ENCODE measurements around the gene FRMPD4. TPM values are rescaled to one million over a fixed set of nuclear protein-coding genes. Genes with fewer than 3 reads are reported as not detected.

The FRMPD4 gene
- total RNA-seq, 1 experiment from 2014 or later: not detected

DNA sequence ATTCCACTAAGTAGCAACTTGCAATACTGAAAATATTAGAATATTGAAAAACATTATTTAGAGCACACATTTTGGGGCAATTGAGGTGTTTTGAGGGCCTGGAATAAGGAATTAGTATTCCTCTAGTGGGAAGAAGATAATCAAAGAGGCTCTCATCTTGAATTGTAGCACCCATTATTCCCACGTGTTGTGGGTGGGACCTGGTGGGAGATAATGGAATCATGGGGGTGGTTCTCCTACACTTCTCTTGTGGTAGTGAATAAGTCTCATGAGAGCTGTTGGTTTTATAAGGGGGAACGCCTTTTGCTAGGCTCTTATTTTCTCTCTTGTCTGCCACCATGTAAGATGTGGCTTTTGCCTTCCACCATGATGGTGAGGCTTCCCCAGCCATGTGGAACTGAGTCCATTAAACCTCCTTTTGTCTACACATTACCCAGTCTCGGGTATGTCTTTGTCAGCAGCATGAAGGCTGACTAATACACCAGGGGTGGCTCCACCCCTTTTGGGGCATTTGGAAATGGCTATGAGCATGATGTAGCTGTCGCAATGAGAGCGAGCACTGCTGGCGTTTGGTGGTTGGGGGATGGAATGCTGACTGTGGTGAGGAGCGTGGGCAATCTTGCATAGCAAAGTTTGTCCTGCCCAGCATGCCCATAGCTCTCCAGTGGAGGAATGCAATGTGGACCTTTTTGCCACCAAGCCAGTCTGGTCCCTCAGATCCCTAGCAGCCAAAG lies 308.2 kb downstream of the FRMPD4 start:
- H3K36me3 ChIP-seq (ENCODE audit: control insufficient read depth, insufficient read depth, low read length): no peaks in the 10 kb centered on the region
- no peaks in the 10 kb centered on the region for H3K4me1 Mint-ChIP-seq (ENCODE audit: low read depth, unreplicated experiment)
- H3K27me3 ChIP-seq (replicated peaks; ENCODE audit: control insufficient read depth, insufficient read depth, low read length): no peaks in the 10 kb centered on the region
- no TSS peak for BruUV-seq (replicated peaks)
- intact Hi-C loops (cut with micrococcal nuclease; ENCODE audit: unreplicated experiment): no loop called here
- ChIA-PET CTCF (no interaction called here), POLR2A (no interaction called here)
- H3K4me1 ChIP-seq: no peaks in the 10 kb centered on the region
- no peak overlapping the region for H3K4me3 ChIP-seq (ENCODE audit: low read depth, low read length)
- no peak overlapping the region for H3K4me3 Mint-ChIP-seq (ENCODE audit: unreplicated experiment)
- TF ChIP-seq, protein P1, sequence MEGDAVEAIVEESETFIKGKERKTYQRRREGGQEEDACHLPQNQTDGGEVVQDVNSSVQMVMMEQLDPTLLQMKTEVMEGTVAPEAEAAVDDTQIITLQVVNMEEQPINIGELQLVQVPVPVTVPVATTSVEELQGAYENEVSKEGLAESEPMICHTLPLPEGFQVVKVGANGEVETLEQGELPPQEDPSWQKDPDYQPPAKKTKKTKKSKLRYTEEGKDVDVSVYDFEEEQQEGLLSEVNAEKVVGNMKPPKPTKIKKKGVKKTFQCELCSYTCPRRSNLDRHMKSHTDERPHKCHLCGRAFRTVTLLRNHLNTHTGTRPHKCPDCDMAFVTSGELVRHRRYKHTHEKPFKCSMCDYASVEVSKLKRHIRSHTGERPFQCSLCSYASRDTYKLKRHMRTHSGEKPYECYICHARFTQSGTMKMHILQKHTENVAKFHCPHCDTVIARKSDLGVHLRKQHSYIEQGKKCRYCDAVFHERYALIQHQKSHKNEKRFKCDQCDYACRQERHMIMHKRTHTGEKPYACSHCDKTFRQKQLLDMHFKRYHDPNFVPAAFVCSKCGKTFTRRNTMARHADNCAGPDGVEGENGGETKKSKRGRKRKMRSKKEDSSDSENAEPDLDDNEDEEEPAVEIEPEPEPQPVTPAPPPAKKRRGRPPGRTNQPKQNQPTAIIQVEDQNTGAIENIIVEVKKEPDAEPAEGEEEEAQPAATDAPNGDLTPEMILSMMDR (IDR thresholded peaks at IDR 0.05; ENCODE audit: insufficient read depth in 1 of 2, low read depth in 1 of 2, low read length in 1 of 2, severe bottlenecking in 1 of 2, unreplicated experiment in 1 of 2): no peak
- H3K36me3 Mint-ChIP-seq (ENCODE audit: insufficient read depth, unreplicated experiment): no peaks in the 10 kb centered on the region
- H3K9me3 Mint-ChIP-seq (ENCODE audit: unreplicated experiment): no peaks in the 10 kb centered on the region
- no peak for DNase-seq
- H3K9me3 ChIP-seq: no peaks in the 10 kb centered on the region
- H3K27me3 Mint-ChIP-seq (ENCODE audit: insufficient read depth, unreplicated experiment): peaks cover 8% of the 10 kb centered on the region
- no peak overlapping the region for H3K27ac Mint-ChIP-seq (ENCODE audit: unreplicated experiment)

DNA sequence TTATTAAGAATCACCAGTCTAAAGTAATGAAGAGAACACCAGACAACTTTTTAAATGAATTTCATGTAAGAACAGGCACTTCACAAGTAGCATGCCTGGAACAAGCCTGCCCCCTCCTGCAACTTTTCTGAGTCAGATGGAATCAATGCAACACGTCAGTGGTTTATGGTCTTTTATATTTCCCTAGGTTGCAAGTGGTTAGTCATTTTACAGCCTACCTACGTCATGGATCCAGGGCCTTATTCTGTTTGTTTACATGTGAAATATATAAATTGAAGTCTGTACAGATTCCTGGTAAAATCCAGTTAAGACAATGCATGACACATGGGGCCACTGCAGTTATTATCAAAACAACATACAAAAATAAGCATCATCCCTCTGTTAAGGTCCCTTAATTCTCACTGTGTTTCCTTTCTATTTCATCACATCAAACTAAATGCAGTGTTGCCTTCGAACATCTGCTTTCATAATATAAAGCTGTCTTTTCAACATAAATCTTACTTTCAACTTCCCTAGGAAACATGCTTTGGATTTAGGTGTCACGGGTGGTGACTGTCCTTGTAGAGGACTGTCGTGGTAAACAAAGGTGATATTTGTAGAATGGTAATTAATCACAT lies 309.3 kb downstream of the FRMPD4 start:
- intact Hi-C loops (cut with micrococcal nuclease; ENCODE audit: unreplicated experiment): no loop called here
- H3K27me3 ChIP-seq (replicated peaks; ENCODE audit: control insufficient read depth, insufficient read depth, low read length): no peaks in the 10 kb centered on the region
- no peak overlapping the region for H3K4me3 Mint-ChIP-seq (ENCODE audit: unreplicated experiment)
- no peaks in the 10 kb centered on the region for H3K9me3 Mint-ChIP-seq (ENCODE audit: unreplicated experiment)
- TF ChIP-seq, protein P1 (IDR thresholded peaks at IDR 0.05; ENCODE audit: insufficient read depth in 1 of 2, low read depth in 1 of 2, low read length in 1 of 2, severe bottlenecking in 1 of 2, unreplicated experiment in 1 of 2): no peak
- ChIA-PET POLR2A (no interaction called here), CTCF (no interaction called here)
- H3K4me1 ChIP-seq: no peaks in the 10 kb centered on the region
- no TSS peak for BruUV-seq (replicated peaks)
- no peaks in the 10 kb centered on the region for H3K9me3 ChIP-seq
- peaks cover 12% of the 10 kb centered on the region for H3K27me3 Mint-ChIP-seq (ENCODE audit: insufficient read depth, unreplicated experiment)
- H3K27ac Mint-ChIP-seq (ENCODE audit: unreplicated experiment): no peak overlapping the region
- H3K36me3 Mint-ChIP-seq (ENCODE audit: insufficient read depth, unreplicated experiment): no peaks in the 10 kb centered on the region
- H3K36me3 ChIP-seq (ENCODE audit: control insufficient read depth, insufficient read depth, low read length): no peaks in the 10 kb centered on the region
- H3K4me1 Mint-ChIP-seq (ENCODE audit: low read depth, unreplicated experiment): no peaks in the 10 kb centered on the region
- no peak for DNase-seq
- H3K4me3 ChIP-seq (ENCODE audit: low read depth, low read length): no peak overlapping the region

DNA sequence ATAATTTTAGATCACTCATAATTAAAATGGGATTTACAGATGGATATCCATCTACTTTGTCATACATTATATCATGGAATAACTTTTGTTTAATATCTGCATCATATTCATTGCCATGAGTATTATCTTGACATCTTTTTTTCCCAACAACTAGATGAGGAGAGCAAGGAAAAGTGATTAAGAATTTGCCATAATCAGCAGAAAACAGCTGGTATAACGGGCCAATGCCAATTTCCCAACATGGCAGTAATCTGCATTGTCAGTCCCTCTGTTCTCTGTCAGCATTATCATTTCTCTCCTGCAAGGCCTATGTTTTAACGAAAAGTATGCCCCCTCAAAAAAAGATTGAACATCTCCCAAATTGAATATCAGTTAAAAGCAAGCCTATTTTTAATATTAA lies 314.0 kb downstream of the FRMPD4 start:
- Histone ChIP-seq H3K4me3 (ENCODE audit: low read depth, low read length) (no peak overlapping the region), H3K4me1 (no peaks in the 10 kb centered on the region), H3K27me3 (replicated peaks; ENCODE audit: control insufficient read depth, insufficient read depth, low read length) (no peaks in the 10 kb centered on the region), H3K36me3 (ENCODE audit: control insufficient read depth, insufficient read depth, low read length) (no peaks in the 10 kb centered on the region), H3K9me3 (no peaks in the 10 kb centered on the region)
- ChIA-PET CTCF (no interaction called here), POLR2A (no interaction called here)
- DNase-seq: no peak
- H3K4me3 Mint-ChIP-seq (ENCODE audit: unreplicated experiment): no peak overlapping the region
- peaks cover 9% of the 10 kb centered on the region for H3K27me3 Mint-ChIP-seq (ENCODE audit: insufficient read depth, unreplicated experiment)
- no peaks in the 10 kb centered on the region for H3K36me3 Mint-ChIP-seq (ENCODE audit: insufficient read depth, unreplicated experiment)
- no TSS peak for BruUV-seq (replicated peaks)
- no peak overlapping the region for H3K27ac Mint-ChIP-seq (ENCODE audit: unreplicated experiment)
- H3K4me1 Mint-ChIP-seq (ENCODE audit: low read depth, unreplicated experiment): no peaks in the 10 kb centered on the region
- TF ChIP-seq, protein P1 (IDR thresholded peaks at IDR 0.05; ENCODE audit: insufficient read depth in 1 of 2, low read depth in 1 of 2, low read length in 1 of 2, severe bottlenecking in 1 of 2, unreplicated experiment in 1 of 2): no peak
- intact Hi-C loops (cut with micrococcal nuclease; ENCODE audit: unreplicated experiment): no loop called here
- H3K9me3 Mint-ChIP-seq (ENCODE audit: unreplicated experiment): no peaks in the 10 kb centered on the region
